ENCODE data around the gene ZNF865. TPM values are rescaled to one million over a fixed set of nuclear protein-coding genes. Genes with fewer than 3 reads are reported as not detected.

Gene ZNF865
- total and polyA plus RNA-seq, 2 of the 8 experiments (the other 6 are each of a cell fraction or from before 2014, with no cell fraction given): 3.5 to 13.6 TPM

DNA sequence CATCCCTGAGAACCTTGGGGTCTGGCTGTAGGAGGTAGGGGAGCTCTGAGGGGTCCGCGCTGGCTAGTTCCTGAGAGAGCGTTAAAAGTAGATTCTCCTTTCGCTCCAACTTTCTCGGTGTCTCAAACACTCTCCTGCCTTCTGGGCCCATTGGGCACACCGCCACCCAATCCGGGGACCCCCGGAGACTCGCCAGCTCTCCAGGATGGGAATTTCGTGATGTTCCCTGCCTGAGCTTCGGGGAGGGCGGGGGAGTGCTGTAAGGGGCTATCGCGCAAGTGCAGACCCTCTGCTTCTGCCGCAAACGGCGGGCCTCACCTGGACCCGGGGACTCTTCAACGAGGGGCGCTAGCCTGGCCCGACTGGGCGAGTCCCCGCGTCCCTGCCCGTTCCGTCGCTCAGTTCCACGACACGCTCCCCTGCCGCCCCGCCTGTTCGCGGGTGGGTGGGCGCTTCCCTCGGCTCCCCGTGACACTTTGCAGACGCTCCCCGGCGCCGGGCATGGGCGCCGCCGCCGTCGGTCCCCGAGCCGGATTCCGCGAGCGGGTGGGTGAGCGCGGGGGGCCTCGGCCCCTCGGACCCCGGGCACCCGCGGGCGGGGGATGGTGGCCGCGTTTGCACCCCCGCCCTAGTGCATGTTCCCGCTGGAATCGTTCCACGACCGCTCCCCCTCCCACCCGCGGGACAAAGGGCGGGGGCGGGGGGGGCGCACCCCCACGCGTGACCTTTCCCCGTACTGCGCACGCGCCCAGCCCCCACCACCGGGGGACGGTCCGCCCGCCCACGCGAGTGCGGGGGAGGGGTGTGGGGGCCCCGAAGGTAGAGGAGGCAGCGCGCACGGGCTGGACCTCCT, 42.5 kb downstream of the ZNF865 start, which contains the start of gene CCDC106 (continued):
- TF ChIP-seq HDAC2 (IDR thresholded peaks at IDR 0.05; ENCODE audit: borderline replicate concordance in 1 of 2, low read depth in 2 of 2, low read length in 2 of 2): peak; percentile 93 to 97; a peak in 3 of 4 replicates
- no peak for TF ChIP-seq NANOG (IDR thresholded peaks at IDR 0.05; ENCODE audit: insufficient read depth, low read depth, low read length, poor library complexity, severe bottlenecking)
- TF ChIP-seq YY1 (IDR thresholded peaks at IDR 0.05; ENCODE audit: low read depth, low read length): peak; percentile 61; the same call in 1 of the 2 replicates
- TF ChIP-seq CHD2 (IDR thresholded peaks at IDR 0.05; ENCODE audit: low read length): 0 out of 2 replicates have a peak, but pooled peaks have one; percentile 34
- TF ChIP-seq RBBP5 (IDR thresholded peaks at IDR 0.05; ENCODE audit: borderline replicate concordance, low read depth, low read length): peak; percentile 65; the same call in 1 of the 2 replicates
- TF ChIP-seq TAF1 (IDR thresholded peaks at IDR 0.05; ENCODE audit: low read depth, low read length): no peak
- TF ChIP-seq ZNF274 (IDR thresholded peaks at IDR 0.05; ENCODE audit: borderline replicate concordance, extremely low read depth, low read length): no peak
- no peak for TF ChIP-seq MAFK (IDR thresholded peaks at IDR 0.05; ENCODE audit: low read depth, low read length)
- no peak for TF ChIP-seq BCL11A (IDR thresholded peaks at IDR 0.05; ENCODE audit: low read depth in 2 of 2, low read length in 2 of 2)

Data from H1 (cell line).